ENCODE results near the gene B2M. TPM values are rescaled to one million over a fixed set of nuclear protein-coding genes. Genes with fewer than 3 reads are reported as not detected.
A peak's percentile ranks its signal among the peaks of the same experiment; 100 is the strongest.
"Not testable (repeated sequence)": the region's sequence is repeated elsewhere in the genome, so short reads cannot be mapped to it uniquely, and the experiment has no call there.

Gene B2M
- total RNA-seq, 1 donor from 2014 or later = 808 TPM

DNA sequence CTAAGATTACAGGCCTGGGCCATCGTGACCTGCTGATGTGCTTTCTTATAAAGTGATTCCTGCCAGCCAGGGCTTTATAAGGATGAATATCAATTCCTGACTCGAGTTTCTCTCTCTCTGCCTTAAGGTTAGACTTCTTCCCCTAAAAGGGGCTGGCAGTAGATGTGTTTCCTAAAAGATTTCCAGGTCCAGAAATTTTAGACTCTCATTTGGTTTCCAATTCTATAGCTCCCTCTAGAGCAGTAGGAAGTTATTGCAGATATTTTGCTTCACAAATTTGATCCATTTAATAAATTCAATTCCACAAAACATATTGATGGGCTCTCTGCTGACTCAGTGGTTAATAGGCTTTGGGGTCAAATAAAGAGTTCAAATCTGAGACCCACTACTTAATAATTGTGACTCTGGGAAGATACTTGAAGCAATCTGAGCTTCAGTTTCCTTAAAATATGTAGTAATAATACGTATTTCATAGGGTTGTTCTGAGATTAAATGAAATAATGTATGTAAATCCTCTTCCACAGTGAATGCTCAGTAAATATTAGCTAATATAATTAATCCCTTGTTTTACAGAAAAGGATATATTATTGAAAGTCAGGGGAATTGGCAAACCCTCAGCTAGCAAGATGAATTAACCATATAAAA is 27.1 kb downstream of the B2M start:
- Histone ChIP-seq H3K36me3 (ENCODE audit: control insufficient read depth, insufficient read depth, low read length) (no peaks in the 10 kb centered on the region), H3K27me3 (ENCODE audit: control insufficient read depth, insufficient read depth, low read length) (no peaks in the 10 kb centered on the region), H3K4me3 (ENCODE audit: low read depth, low read length) (no peak overlapping the region)
- TF ChIP-seq, protein P1, sequence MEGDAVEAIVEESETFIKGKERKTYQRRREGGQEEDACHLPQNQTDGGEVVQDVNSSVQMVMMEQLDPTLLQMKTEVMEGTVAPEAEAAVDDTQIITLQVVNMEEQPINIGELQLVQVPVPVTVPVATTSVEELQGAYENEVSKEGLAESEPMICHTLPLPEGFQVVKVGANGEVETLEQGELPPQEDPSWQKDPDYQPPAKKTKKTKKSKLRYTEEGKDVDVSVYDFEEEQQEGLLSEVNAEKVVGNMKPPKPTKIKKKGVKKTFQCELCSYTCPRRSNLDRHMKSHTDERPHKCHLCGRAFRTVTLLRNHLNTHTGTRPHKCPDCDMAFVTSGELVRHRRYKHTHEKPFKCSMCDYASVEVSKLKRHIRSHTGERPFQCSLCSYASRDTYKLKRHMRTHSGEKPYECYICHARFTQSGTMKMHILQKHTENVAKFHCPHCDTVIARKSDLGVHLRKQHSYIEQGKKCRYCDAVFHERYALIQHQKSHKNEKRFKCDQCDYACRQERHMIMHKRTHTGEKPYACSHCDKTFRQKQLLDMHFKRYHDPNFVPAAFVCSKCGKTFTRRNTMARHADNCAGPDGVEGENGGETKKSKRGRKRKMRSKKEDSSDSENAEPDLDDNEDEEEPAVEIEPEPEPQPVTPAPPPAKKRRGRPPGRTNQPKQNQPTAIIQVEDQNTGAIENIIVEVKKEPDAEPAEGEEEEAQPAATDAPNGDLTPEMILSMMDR (IDR thresholded peaks at IDR 0.05; ENCODE audit: insufficient read depth, low read length, severe bottlenecking) = peak; percentile 43
- FAIRE-seq (no peak), DNase-seq (ENCODE audit: low read depth) (peak; percentile 60)

DNA sequence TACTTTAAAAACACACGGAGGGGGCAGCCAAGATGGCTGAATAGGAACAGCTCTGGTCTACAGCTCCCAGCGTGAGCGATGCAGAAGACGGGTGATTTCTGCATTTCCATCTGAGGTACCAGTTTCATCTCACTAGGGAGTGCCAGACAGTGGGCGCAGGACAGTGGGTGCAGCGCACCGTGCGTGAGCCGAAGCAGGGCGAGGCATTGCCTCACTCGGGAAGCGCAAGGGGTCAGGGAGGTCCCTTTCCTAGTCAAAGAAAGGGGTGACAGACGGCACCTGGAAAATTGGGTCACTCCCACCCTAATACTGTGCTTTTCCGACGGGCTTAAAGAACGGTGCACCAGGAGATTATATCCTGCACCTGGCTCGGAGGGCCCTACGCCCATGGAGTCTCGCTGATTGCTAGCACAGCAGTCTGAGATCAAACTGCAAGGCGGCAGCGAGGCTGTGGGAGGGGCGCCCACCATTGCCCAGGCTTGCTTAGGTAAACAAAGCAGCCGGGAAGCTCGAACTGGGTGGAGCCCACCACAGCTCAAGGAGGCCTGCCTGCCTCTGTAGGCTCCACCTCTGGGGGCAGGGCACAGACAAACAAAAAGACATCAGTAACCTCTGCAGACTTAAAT is 28.0 kb downstream of the B2M start:
- not testable (repeated sequence) for H3K36me3 ChIP-seq (ENCODE audit: control insufficient read depth, insufficient read depth, low read length); FAIRE-seq; H3K4me3 ChIP-seq (ENCODE audit: low read depth, low read length); DNase-seq (ENCODE audit: low read depth); H3K27me3 ChIP-seq (ENCODE audit: control insufficient read depth, insufficient read depth, low read length)

DNA sequence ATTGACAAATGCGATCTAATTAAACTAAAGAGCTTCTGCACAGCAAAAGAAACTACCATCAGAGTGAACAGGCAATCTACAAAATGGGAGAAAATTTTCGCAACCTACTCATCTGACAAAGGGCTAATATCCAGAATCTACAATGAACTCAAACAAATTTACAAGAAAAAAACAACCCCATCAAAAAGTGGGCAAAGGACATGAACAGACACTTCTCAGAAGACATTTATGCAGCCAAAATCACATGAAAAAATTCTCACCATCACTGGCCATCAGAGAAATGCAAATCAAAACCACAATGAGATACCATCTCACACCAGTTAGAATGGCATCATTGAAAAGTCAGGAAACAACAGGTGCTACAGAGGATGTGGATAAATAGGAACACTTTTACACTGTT is 32.1 kb downstream of the B2M start:
- H3K27me3 ChIP-seq (ENCODE audit: control insufficient read depth, insufficient read depth, low read length); DNase-seq (ENCODE audit: low read depth); H3K4me3 ChIP-seq (ENCODE audit: low read depth, low read length); FAIRE-seq; H3K36me3 ChIP-seq (ENCODE audit: control insufficient read depth, insufficient read depth, low read length): not testable (repeated sequence)

DNA sequence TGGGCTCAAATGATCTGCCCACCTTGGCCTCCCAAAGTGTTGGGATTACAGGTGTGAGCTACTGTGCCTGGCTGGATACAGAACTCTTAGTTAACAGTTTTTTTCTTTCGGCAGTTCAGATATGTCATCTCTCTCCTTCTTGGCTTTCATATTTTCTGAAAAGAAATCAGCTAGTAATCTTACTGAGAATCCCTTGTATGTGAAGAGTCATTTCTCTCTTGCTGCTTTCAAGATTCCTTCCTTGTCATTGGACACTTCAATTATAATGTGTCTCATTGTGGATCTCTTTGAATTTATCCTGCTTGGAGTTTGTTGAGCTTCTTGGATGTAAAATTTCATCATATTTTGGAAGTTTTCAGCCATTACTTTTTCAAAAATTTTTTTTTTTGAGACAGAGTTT is 42.0 kb downstream of the B2M start:
- TF ChIP-seq, protein P1 (IDR thresholded peaks at IDR 0.05; ENCODE audit: insufficient read depth, low read length, severe bottlenecking) = no peak
- Histone ChIP-seq H3K27me3 (ENCODE audit: control insufficient read depth, insufficient read depth, low read length) (no peaks in the 10 kb centered on the region), H3K36me3 (ENCODE audit: control insufficient read depth, insufficient read depth, low read length) (no peaks in the 10 kb centered on the region), H3K4me3 (ENCODE audit: low read depth, low read length) (no peak overlapping the region)
- no peak for FAIRE-seq
- DNase-seq (ENCODE audit: low read depth) = no peak

DNA sequence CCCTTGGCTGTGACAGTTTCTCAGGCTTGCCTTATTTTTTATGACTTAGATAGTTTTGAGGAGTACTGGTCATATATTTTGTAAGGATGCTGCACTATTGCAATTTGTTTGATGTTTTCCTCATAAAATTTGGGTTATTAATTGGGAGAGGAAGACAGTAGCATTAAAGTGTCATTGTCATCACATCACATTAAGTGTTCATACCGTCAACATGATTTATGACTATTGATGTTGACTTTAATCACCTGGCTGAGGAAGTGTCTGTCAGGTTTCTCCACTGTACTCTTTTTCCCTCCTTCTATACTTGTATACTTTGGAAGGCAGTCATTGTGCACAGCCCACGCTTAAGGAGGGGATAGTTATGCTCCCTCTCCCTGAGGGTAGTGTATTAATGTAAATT is 51.9 kb downstream of the B2M start:
- TF ChIP-seq, protein P1 (IDR thresholded peaks at IDR 0.05; ENCODE audit: insufficient read depth, low read length, severe bottlenecking) = no peak
- no peak for FAIRE-seq

DNA sequence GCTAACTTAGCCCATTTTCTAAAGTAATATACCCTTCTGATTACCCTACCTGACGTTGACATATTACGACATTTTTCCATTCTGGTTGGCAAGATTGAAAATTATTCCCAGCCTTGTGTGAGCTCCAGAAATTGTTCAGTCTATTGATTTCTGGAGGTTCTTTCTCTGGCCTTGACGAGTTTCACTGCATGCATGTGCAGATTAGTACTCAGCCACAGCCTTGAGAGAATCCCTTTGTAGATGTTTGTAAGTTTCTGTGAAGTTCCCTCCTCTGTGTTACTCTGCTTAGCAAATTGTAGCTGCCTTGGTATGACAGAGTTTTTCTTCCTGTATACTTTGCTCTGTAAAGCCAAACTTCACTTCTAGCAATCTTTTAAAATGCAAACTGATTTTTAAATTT is 52.5 kb downstream of the B2M start:
- no peak overlapping the region for H3K4me3 ChIP-seq (ENCODE audit: low read depth, low read length)
- no peaks in the 10 kb centered on the region for H3K36me3 ChIP-seq (ENCODE audit: control insufficient read depth, insufficient read depth, low read length)
- FAIRE-seq = no peak
- H3K27me3 ChIP-seq (ENCODE audit: control insufficient read depth, insufficient read depth, low read length) = no peaks in the 10 kb centered on the region
- no peak for DNase-seq (ENCODE audit: low read depth)
- TF ChIP-seq, protein P1 (IDR thresholded peaks at IDR 0.05; ENCODE audit: insufficient read depth, low read length, severe bottlenecking) = no peak

More for the DNA sequence above, 51.9 kb downstream of the B2M start:
- peaks cover 2% of the 10 kb centered on the region for H3K27me3 ChIP-seq (ENCODE audit: control insufficient read depth, insufficient read depth, low read length)
- no peak overlapping the region for H3K4me3 ChIP-seq (ENCODE audit: low read depth, low read length)
- no peaks in the 10 kb centered on the region for H3K36me3 ChIP-seq (ENCODE audit: control insufficient read depth, insufficient read depth, low read length)
- no peak for DNase-seq (ENCODE audit: low read depth)

DNA sequence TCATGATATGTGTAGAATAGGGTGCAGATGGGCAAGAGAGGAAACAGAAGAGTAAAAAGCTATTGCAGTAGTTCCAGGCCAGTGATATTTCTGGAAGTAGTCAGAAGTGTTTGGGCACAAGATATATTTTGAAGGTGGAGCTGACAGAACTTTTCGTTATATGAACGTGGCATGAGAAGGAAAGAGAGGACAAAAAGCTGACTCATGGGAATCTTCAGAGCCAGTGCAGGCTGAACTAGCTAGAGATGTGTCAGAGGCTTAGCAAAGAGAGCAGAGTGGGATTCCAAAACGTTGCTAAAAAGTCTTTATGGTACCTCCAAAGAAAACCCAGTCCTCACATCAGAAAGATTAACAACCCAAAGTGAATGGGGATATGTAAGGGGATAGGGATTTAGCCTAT is 53.7 kb downstream of the B2M start:
- Histone ChIP-seq H3K27me3 (ENCODE audit: control insufficient read depth, insufficient read depth, low read length) (no peaks in the 10 kb centered on the region), H3K36me3 (ENCODE audit: control insufficient read depth, insufficient read depth, low read length) (no peaks in the 10 kb centered on the region), H3K4me3 (ENCODE audit: low read depth, low read length) (no peak overlapping the region)
- no peak for FAIRE-seq
- TF ChIP-seq, protein P1 (IDR thresholded peaks at IDR 0.05; ENCODE audit: insufficient read depth, low read length, severe bottlenecking) = no peak
- DNase-seq (ENCODE audit: low read depth) = no peak
